Neural cell (in vitro differentiated cells): Measurements from ENCODE around the gene THADA. TPM values are rescaled to one million over a fixed set of nuclear protein-coding genes. Genes with fewer than 3 reads are reported as not detected.

Source experiments
- H2AFZ ChIP-seq: fragments of 200-600, 300-800 bp; sonication (generic), shearing (Covaris generic); 2 replicates; pipeline ENCODE4 v1.6.0; 2014; ENCODE audit warnings: low read depth, mild to moderate bottlenecking, antibody characterized with exemption, low read length, moderate library complexity
- H3F3A ChIP-seq: fragments of 200-600 bp; shearing (Covaris generic); 2 replicates; pipeline ENCODE4 v1.6.1; 2016; ENCODE audit warnings: mild to moderate bottlenecking, moderate library complexity, mixed read lengths, antibody characterized with exemption, low read length; ENCODE audit not compliant: insufficient read depth, poor library complexity, severe bottlenecking
- H3K27ac ChIP-seq: fragments of 200-600, 300-800 bp; sonication (generic), shearing (Covaris generic); 2 replicates; pipeline ENCODE4 v1.5.1; 2014; ENCODE audit warnings: mild to moderate bottlenecking, low read length, moderate library complexity
- H3K27me3 ChIP-seq: fragments of 300-800, 200-600 bp; sonication (generic), shearing (Covaris generic); 2 replicates; pipeline ENCODE4 v1.6.0; 2014; ENCODE audit warnings: mild to moderate bottlenecking, low read depth, low read length, moderate library complexity; ENCODE audit not compliant: insufficient read depth
- H3K36me3 ChIP-seq: fragments of 300-800, 200-600 bp; sonication (generic), shearing (Covaris generic); 2 replicates; pipeline ENCODE4 v1.5.1; 2014; ENCODE audit warnings: mild to moderate bottlenecking, antibody characterized with exemption, low read length, moderate library complexity; ENCODE audit not compliant: insufficient read depth
- H3K4me2 ChIP-seq: fragments of 300-800, 200-600 bp; sonication (generic), shearing (Covaris generic); 2 replicates; pipeline ENCODE4 v1.6.0; 2014; ENCODE audit warnings: mild to moderate bottlenecking, low read length
- H3K4me3 ChIP-seq: fragments of 300-800, 200-600 bp; sonication (generic), shearing (Covaris generic); 2 replicates; pipeline ENCODE4 v1.5.1; 2014; ENCODE audit warnings: mild to moderate bottlenecking, low read length, moderate library complexity
- H3K79me2 ChIP-seq: fragments of 200-600 bp; shearing (Covaris generic); replicated peaks from 2 replicates; pipeline ENCODE4 v1.6.0; 2014; ENCODE audit warnings: mild to moderate bottlenecking, low read length, moderate library complexity; ENCODE audit not compliant: insufficient read depth
- H3K9ac ChIP-seq: fragments of 300-800, 200-600 bp; sonication (generic), shearing (Covaris generic); 2 replicates; pipeline ENCODE4 v1.6.1; 2016; ENCODE audit warnings: mild to moderate bottlenecking, low read length, mixed read lengths
- H3K9me2 ChIP-seq: fragments of 200-600 bp; shearing (Covaris generic); 2 replicates; pipeline ENCODE4 v1.6.1; 2016; ENCODE audit warnings: mild to moderate bottlenecking, low read length, mixed read lengths; ENCODE audit not compliant: insufficient read depth
- H3K9me3 ChIP-seq: fragments of 200-600, 300-800 bp; sonication (generic), shearing (Covaris generic); 2 replicates; pipeline ENCODE4 v1.6.1; 2016; ENCODE audit warnings: mild to moderate bottlenecking, mixed run types, low read length, moderate library complexity, mixed read lengths
- H4K20me1 ChIP-seq: fragments of 200-600 bp; shearing (Covaris generic); 2 replicates; pipeline ENCODE4 v1.6.1; 2016; ENCODE audit warnings: mild to moderate bottlenecking, mixed run types; ENCODE audit not compliant: insufficient read depth
- EP300 ChIP-seq: fragments of 450-650 bp; conservative IDR thresholded peaks from 2 replicates; pipeline ENCODE4 v1.6.1; 2014; ENCODE audit warnings: antibody characterized with exemption, mild to moderate bottlenecking, moderate library complexity; ENCODE audit not compliant: poor library complexity, severe bottlenecking
- EZH2 ChIP-seq: fragments of 200-600, 300-800 bp; shearing (Covaris generic), sonication (generic); IDR thresholded peaks from 2 replicates; pipeline ENCODE4 v1.6.1; 2014; ENCODE audit warnings: antibody characterized with exemption, low read length, borderline replicate concordance, mild to moderate bottlenecking; ENCODE audit not compliant: insufficient read depth, poor library complexity, severe bottlenecking
- MXI1 ChIP-seq: fragments of 450-650 bp; conservative IDR thresholded peaks from 2 replicates; pipeline ENCODE4 v1.6.1; 2014; ENCODE audit warnings: antibody characterized with exemption, mild to moderate bottlenecking; ENCODE audit not compliant: poor library complexity, severe bottlenecking
- POLR2AphosphoS5 ChIP-seq: IDR thresholded peaks from 2 replicates; pipeline ENCODE4 v1.6.1; 2012
- RAD21 ChIP-seq: fragments of 450-650 bp; conservative IDR thresholded peaks from 2 replicates; pipeline ENCODE4 v1.6.1; 2014; ENCODE audit warnings: antibody characterized with exemption, mild to moderate bottlenecking, moderate library complexity
- SMC3 ChIP-seq: fragments of 450-650 bp; conservative IDR thresholded peaks from 2 replicates; pipeline ENCODE4 v1.6.1; 2014; ENCODE audit warnings: antibody characterized with exemption, mild to moderate bottlenecking, moderate library complexity; ENCODE audit not compliant: poor library complexity
- TAF1 ChIP-seq: IDR thresholded peaks from 2 replicates; pipeline ENCODE4 v1.6.1; 2012; ENCODE audit warnings: low read depth
- polyA plus RNA-seq: library from polyadenylated mRNA; depleted of rRNA; stranded (reverse); fragments of >200 nt; gene quantifications from 2 replicates; pipeline ENCODE4 v1.2.3, GENCODE V29; 2014
- TF ChIP-seq, protein P1 (sequence below): IDR thresholded peaks from 2 replicates; pipeline ENCODE4 v1.6.1; 2012; ENCODE audit warnings: borderline replicate concordance
- TF ChIP-seq, protein P2 (sequence below): fragments of 450-650 bp; IDR thresholded peaks from 2 replicates; pipeline ENCODE4 v1.5.1; 2014; ENCODE audit warnings: antibody characterized with exemption, mild to moderate bottlenecking, moderate library complexity; ENCODE audit not compliant: poor library complexity, severe bottlenecking

Gene THADA
- polyA plus RNA-seq, 1 donor from 2014 or later = 8.5 TPM

DNA sequence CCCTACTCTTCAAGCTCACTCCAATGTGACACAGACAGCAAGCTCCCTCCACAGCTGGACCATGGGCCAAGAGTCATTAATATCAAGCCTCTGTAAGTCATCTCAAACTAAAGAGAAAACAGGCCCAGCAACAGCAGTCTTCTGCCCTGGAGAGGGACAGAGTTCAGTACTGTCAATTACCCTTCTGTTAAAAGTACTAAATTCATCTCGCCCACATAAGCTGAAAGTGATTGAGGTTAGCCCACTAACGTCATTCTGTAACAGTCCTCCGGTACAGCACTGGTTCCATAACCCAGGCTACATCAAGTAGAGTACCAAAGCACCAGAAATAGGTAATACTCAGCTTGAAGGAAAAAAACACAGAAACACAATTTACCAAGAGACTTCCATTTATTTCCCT is 25.9 kb downstream of the THADA start:
- Histone ChIP-seq H3K9me3 (no peaks in the 10 kb centered on the region), H3K4me2 (no peak overlapping the region), H2AFZ (no peak overlapping the region), H3K9me2 (no peaks in the 10 kb centered on the region), H3F3A (no peaks in the 10 kb centered on the region), H3K9ac (no peak overlapping the region), H4K20me1 (no peaks in the 10 kb centered on the region), H3K79me2 (no peaks in the 10 kb centered on the region), H3K27me3 (no peaks in the 10 kb centered on the region), H3K27ac (no peak overlapping the region), H3K36me3 (peaks cover 4% of the 10 kb centered on the region), H3K4me3 (no peak overlapping the region)
- no peak for TF ChIP-seq TAF1
- TF ChIP-seq EP300 = no peak
- TF ChIP-seq, protein P1, sequence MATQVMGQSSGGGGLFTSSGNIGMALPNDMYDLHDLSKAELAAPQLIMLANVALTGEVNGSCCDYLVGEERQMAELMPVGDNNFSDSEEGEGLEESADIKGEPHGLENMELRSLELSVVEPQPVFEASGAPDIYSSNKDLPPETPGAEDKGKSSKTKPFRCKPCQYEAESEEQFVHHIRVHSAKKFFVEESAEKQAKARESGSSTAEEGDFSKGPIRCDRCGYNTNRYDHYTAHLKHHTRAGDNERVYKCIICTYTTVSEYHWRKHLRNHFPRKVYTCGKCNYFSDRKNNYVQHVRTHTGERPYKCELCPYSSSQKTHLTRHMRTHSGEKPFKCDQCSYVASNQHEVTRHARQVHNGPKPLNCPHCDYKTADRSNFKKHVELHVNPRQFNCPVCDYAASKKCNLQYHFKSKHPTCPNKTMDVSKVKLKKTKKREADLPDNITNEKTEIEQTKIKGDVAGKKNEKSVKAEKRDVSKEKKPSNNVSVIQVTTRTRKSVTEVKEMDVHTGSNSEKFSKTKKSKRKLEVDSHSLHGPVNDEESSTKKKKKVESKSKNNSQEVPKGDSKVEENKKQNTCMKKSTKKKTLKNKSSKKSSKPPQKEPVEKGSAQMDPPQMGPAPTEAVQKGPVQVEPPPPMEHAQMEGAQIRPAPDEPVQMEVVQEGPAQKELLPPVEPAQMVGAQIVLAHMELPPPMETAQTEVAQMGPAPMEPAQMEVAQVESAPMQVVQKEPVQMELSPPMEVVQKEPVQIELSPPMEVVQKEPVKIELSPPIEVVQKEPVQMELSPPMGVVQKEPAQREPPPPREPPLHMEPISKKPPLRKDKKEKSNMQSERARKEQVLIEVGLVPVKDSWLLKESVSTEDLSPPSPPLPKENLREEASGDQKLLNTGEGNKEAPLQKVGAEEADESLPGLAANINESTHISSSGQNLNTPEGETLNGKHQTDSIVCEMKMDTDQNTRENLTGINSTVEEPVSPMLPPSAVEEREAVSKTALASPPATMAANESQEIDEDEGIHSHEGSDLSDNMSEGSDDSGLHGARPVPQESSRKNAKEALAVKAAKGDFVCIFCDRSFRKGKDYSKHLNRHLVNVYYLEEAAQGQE = no peak
- no peak for TF ChIP-seq SMC3
- no peak for TF ChIP-seq POLR2AphosphoS5

DNA sequence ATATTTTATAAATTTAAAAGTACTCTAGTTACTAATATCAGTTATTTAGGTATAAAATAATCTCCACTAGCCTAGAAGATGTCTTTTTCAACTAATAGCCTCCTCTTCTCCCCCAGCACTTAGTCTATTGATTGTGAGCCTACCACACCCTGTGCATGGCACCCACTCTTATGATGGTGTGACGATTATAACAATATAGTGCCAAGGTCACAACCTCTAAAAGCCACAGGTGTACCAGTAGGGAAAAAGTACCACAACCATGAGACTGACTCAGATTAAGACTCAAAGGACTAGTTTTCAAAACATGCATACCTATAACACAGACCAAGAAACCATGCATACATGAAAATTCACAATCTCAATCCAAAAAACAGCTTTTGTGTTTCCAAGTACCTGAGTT is 27.6 kb downstream of the THADA start:
- H3F3A ChIP-seq = no peaks in the 10 kb centered on the region
- no peak overlapping the region for H3K9ac ChIP-seq
- H3K79me2 ChIP-seq = no peaks in the 10 kb centered on the region
- no peak overlapping the region for H3K4me2 ChIP-seq
- H3K4me3 ChIP-seq = no peak overlapping the region
- TF ChIP-seq TAF1 (no peak), SMC3 (no peak), POLR2AphosphoS5 (no peak), MXI1 (no peak), RAD21 (no peak), EP300 (no peak), EZH2 (no peak)
- TF ChIP-seq, protein P2, sequence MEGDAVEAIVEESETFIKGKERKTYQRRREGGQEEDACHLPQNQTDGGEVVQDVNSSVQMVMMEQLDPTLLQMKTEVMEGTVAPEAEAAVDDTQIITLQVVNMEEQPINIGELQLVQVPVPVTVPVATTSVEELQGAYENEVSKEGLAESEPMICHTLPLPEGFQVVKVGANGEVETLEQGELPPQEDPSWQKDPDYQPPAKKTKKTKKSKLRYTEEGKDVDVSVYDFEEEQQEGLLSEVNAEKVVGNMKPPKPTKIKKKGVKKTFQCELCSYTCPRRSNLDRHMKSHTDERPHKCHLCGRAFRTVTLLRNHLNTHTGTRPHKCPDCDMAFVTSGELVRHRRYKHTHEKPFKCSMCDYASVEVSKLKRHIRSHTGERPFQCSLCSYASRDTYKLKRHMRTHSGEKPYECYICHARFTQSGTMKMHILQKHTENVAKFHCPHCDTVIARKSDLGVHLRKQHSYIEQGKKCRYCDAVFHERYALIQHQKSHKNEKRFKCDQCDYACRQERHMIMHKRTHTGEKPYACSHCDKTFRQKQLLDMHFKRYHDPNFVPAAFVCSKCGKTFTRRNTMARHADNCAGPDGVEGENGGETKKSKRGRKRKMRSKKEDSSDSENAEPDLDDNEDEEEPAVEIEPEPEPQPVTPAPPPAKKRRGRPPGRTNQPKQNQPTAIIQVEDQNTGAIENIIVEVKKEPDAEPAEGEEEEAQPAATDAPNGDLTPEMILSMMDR = no peak
- TF ChIP-seq, protein P1 = no peak
- no peaks in the 10 kb centered on the region for H3K9me3 ChIP-seq
- no peaks in the 10 kb centered on the region for H3K36me3 ChIP-seq
- no peaks in the 10 kb centered on the region for H4K20me1 ChIP-seq
- no peaks in the 10 kb centered on the region for H3K9me2 ChIP-seq
- no peak overlapping the region for H2AFZ ChIP-seq
- no peaks in the 10 kb centered on the region for H3K27me3 ChIP-seq
- H3K27ac ChIP-seq = no peak overlapping the region
